Breast epithelium (tissue), 3 donors: Measurements from ENCODE around the gene XAGE1A. TPM values are rescaled to one million over a fixed set of nuclear protein-coding genes. Genes with fewer than 3 reads are reported as not detected.

Source experiments
- total RNA-seq, 3 donors: library from RNA; depleted of rRNA; stranded (reverse); fragments of >200 nt; gene quantifications; one replicate each; pipeline ENCODE4 v1.1.0, GENCODE V29; 2016

The XAGE1A gene
- total RNA-seq, 3 donors from 2014 or later = not detected

Other genes starting within 250 kb of the XAGE1A start
- not detected for gene XAGE2, start 126.8 kb upstream of the XAGE1A start, total RNA-seq
- not detected for gene XAGE1B, start 21.3 kb downstream of the XAGE1A start, total RNA-seq
- not detected for gene SSX7, start 159.1 kb downstream of the XAGE1A start, total RNA-seq
- gene SSX2, start 211.4 kb downstream of the XAGE1A start, total RNA-seq = not detected